Activated T-cell treated with anti-CD3 and anti-CD28 coated beads, Interleukin-2, amount 50 U/mL, for 1 hour (primary cell): ENCODE measurements around the gene PCGF3.
"Not testable (repeated sequence)": the region's sequence is repeated elsewhere in the genome, so short reads cannot be mapped to it uniquely, and the experiment has no call there.

Source experiments
- DNase-seq: peaks from one replicate; pipeline ENCODE4 v3.0.0-alpha.2; 2020

PCGF3 gene

GRCh38 chr4:764405-765169, 59.0 kb downstream of the PCGF3 start:
- no peak for DNase-seq

GRCh38 chr4:766152-766515, 60.5 kb downstream of the PCGF3 start:
- no peak for DNase-seq

GRCh38 chr4:766559-767283, 61.1 kb downstream of the PCGF3 start:
- no peak for DNase-seq

DNA sequence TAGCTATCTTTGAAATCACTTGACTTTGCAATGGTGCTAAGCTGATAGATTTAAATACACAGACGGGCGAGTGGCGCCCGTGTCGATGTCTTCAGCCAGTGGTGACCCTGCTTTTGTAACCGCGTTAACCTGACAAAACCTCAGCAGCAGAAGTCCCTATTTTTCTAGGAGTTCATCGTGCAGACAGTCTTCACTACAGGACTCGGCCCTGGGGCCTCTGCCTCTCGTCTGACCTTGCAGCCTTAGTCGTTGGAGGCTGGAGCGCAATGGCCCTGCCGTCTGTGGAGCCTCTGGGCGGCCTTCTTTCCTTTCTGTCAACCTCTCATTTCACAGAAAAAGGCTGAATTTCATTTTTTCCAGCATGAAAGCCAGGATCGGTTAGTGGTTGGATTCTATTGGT, 62.4 kb downstream of the PCGF3 start:
- DNase-seq = no peak

GRCh38 chr4:768995-769394, 63.4 kb downstream of the PCGF3 start:
- no peak for DNase-seq

DNA sequence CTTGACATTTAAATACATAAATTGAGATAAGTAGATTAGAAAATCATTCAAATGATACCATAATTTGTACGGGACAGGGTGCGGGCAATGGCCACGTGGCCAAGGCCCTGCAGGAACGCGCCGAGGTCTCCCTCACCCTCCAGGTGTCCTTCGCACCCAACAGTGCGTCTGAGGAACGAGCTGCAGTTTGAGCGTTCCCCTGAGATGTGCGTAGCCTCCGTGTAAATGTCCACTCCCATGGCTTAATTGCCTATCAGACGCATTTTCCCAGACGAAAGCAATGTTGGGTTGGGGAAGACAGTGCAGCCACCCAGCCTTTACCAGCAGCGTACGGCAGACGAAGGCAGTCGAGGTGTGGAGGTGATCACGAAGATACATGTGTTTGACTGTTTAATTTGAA, 63.9 kb downstream of the PCGF3 start:
- no peak for DNase-seq

GRCh38 chr4:770022-770421, 64.4 kb downstream of the PCGF3 start:
- DNase-seq = no peak

GRCh38 chr4:771464-771863, 65.8 kb downstream of the PCGF3 start:
- DNase-seq = no peak

GRCh38 chr4:772118-772517, 66.5 kb downstream of the PCGF3 start:
- no peak for DNase-seq

- no peak for DNase-seq
Observed at GRCh38 chr4:772776-773175, 67.1 kb downstream of the PCGF3 start.

DNA sequence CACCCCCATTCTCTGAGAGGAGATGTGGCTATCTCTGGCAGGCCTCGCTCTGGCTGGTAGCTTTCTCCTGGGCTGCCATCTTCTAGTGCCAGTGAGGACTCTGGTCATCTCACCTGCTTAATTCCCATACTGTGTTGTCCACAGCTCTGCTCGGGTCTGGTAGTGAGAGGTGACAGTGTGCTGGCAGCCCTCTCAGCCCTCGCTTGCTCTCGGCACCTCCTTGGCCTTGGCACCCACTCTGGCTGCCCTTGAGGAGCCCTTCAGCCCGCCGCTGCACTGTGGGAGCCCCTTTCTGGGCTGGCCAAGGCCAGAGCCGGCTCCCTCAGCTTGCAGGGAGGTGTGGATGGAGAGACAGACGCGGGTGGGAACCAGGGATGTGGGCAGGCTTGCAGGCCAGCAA, 67.6 kb downstream of the PCGF3 start:
- DNase-seq = no peak

- not testable (repeated sequence) for DNase-seq
Observed at GRCh38 chr4:774419-775092, 68.9 kb downstream of the PCGF3 start.

DNA sequence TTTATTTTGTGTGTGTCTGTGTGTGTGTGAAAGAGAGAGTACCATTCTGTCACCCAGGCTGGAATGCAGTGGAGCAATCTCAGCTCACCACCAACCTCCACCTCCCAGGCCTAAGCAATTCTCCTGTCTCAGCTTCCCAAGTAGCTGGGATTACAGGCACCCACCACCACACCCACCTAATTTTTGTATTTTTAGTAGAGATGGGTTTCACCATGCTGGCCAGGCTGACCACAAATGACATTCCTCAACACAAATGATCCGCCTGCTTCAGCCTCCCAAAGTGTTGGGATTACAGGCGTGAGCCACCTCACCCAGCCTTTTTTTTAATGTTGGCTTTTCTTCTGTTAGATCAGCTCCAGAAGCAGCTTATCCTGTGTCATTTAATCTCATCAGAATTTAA, 69.9 kb downstream of the PCGF3 start:
- DNase-seq = not testable (repeated sequence)

- no peak for DNase-seq
Observed at GRCh38 chr4:776743-777441, 71.3 kb downstream of the PCGF3 start.

GRCh38 chr4:777520-778262, 72.1 kb downstream of the PCGF3 start:
- DNase-seq = no peak

GRCh38 chr4:779555-779954, 73.9 kb downstream of the PCGF3 start:
- no peak for DNase-seq

- not testable (repeated sequence) for DNase-seq
Observed at GRCh38 chr4:780255-780654, 74.6 kb downstream of the PCGF3 start.

DNA sequence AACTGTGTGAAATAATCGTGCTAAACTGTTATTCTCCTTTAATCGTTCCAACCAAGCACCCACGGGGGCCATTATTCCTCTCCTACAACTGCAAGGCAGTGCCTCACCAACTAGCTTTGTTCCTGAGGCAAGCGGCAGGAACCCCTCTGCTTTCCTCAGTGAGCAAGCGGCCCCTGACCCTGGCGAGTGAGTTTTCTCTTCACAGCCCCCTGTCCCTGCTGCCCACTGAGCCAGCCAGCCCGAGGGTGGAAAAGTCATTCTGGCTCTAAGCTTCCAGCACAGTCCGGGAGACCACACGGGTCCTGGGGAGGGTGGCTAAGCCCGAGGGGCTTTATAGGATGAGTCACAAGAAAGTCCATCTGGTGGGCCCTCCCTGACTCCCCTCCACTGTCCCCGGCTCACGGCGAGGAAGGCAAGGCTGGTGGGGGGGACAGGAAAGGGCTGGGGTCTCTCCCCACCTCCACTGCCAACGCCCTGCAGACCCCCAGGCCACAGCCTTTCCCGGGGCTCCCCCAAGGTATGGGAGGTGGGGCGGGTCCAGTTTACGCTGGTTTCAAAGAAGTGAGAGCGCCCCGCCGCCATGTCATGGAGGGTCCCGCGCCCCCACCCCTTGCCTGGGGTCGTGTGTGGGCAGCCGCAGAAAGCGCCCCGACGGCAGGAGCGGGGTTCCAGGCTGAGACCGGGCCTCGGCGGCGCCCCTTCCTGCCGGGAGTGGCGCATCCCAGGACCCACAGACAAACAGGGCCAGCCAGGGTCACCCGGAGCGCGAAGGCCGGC, 75.3 kb downstream of the PCGF3 start:
- no peak for DNase-seq

DNA sequence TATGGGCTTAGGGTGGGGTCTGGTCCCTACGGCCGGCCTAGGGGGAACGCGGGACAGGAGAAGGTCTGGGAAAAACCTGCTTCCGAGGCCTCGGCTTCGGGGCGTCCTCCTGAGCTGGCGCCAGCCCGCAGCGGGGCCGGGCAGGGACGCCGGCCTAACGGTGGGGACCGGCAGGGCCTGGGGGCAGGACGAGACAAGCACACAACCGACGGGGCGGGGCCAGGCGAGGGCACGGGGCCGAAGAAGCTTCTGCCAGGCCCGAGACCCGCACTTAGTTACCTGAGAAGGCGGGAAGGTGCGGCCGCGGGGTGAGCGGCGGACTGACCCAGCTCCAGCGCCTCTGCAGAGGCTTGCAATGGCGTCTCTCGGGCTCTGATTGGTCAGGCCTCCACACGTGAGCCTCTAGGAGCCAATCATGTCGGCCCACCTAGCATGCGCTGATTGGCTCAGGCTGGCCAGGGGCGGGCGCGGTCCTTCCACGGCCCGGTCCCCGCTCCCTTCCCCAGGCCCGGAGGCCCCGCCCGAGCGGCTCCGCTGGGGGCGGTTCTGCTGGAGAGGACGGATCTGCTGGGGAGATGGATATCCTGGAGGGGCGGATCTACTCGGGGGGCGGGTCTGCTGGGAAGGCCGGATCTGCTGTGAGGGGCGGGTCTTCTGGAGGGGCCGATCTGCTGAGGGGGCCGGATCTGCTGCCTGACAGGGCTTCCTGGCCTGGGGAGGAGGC, 76.0 kb downstream of the PCGF3 start:
- peak; percentile 99 for DNase-seq

DNA sequence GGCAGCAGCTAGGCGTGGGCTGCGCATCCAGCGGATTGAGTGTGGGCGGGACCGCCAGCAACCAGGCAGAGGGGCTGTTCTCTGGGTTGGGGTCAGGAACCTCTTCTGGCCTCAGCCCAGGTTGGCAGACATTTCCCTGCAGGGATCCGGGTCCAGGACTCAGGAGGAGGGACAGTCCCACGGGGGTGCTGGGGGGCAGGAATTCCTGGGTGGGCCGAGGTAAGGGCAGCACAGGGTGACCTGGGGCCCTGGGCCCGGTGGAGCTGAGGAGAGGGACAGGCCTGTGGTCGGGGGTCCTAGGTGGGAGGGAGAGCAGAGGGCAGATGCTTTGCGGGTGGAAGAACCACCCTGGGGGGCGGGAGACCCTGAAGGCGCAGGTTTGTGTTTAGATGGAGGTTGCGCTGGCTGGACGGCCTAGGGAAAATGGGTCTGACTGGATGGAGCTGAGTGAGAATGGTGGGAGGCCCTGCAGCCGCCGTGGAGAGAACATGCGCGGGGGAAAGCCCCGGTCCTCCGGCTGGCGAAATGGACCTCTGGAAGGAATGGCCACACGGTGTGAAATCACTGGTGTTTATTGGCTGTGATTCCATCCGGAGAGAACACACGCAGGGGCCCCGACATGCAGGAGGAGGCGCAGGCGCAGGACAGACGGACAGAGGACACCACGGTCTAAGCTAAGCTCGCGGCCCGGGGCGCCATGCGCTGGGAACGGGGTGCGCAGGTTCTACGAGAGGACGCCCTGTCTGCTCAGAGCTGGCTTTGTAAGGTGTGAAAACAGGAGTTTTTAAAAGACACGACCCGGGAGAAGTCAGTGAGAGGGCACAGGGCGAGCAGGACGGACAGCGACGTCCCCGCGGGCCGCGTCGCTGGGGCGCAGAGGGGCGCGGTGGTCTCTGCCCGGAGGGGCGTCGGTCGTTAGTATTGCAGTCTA, 79.0 kb downstream of the PCGF3 start:
- no peak for DNase-seq
